K562 (cell line): Measurements from ENCODE around the gene FOXR1. TPM values are rescaled to one million over a fixed set of nuclear protein-coding genes. Genes with fewer than 3 reads are reported as not detected.

Experiments
- BRCA1 ChIP-seq, 2 experiments: fragments of 450-650 bp in 1 of 2; sonication (generic) in 1 of 2; formaldehyde crosslinking in 1 of 2; IDR thresholded peaks; 2 replicates each; pipeline versions ENCODE4 v1.5.0 to v1.6.1; 2017 to 2020; ENCODE audit warnings: mild to moderate bottlenecking in 1 of 2, missing genetic modification reagents in 1 of 2
- CGGBP1 ChIP-seq: fragments of 250-450 bp; sonication (Bioruptor Pico); IDR thresholded peaks from 2 replicates; pipeline ENCODE4 v1.9.0; 2021; ENCODE audit warnings: mild to moderate bottlenecking
- E2F8 ChIP-seq: fragments of 450-650 bp; IDR thresholded peaks from 2 replicates; pipeline ENCODE4 v1.7.1; 2018; ENCODE audit warnings: mild to moderate bottlenecking, low read depth; ENCODE audit not compliant: partially characterized antibody
- ETV5 ChIP-seq: sonication (generic); formaldehyde crosslinking; IDR thresholded peaks from 2 replicates; pipeline ENCODE4 v1.4.0; 2020; ENCODE audit warnings: low read depth, mild to moderate bottlenecking, missing genetic modification reagents
- HNRNPK ChIP-seq: fragments of 200-400 bp; formaldehyde crosslinking; IDR thresholded peaks from one replicate; pipeline ENCODE4 v1.6.1; 2018; ENCODE audit warnings: mild to moderate bottlenecking, low read depth, low read length; ENCODE audit not compliant: poor library complexity, severe bottlenecking
- KLF10 ChIP-seq: fragments of 250-450 bp; sonication (Bioruptor Pico); IDR thresholded peaks from 2 replicates; pipeline ENCODE4 v1.6.1; 2021; ENCODE audit warnings: matching md5 sums
- MAZ ChIP-seq, 2 experiments: fragments of 450-650 bp in 1 of 2; sonication (generic) in 1 of 2; formaldehyde crosslinking; IDR thresholded peaks in 1 of 2; conservative IDR thresholded peaks in 1 of 2; 2 replicates each; pipeline versions ENCODE4 v1.4.0 to v1.5.0; 2020; ENCODE audit warnings: mild to moderate bottlenecking in 1 of 2, missing genetic modification reagents in 1 of 2
- PCBP1 ChIP-seq: fragments of 200-400 bp; formaldehyde crosslinking; IDR thresholded peaks from 2 replicates; pipeline ENCODE4 v1.6.1; 2018; ENCODE audit warnings: mild to moderate bottlenecking, low read depth, low read length; ENCODE audit not compliant: poor library complexity, severe bottlenecking
- PKNOX1 ChIP-seq: fragments of 450-650 bp; IDR thresholded peaks from 2 replicates; pipeline ENCODE4 v1.6.1; 2016
- PTBP1 ChIP-seq: fragments of 200-400 bp; formaldehyde crosslinking; IDR thresholded peaks from 2 replicates; pipeline ENCODE4 v1.6.1; 2017; ENCODE audit warnings: low read depth, low read length
- RBFOX2 ChIP-seq: fragments of 200-400 bp; formaldehyde crosslinking; IDR thresholded peaks from 2 replicates; pipeline ENCODE4 v1.6.1; 2017; ENCODE audit warnings: low read depth, mild to moderate bottlenecking, low read length, moderate library complexity
- SMARCC2 ChIP-seq: fragments of 450-650 bp; IDR thresholded peaks from 2 replicates; pipeline ENCODE4 v1.6.1; 2017; ENCODE audit warnings: antibody characterized with exemption, moderate library complexity, mild to moderate bottlenecking, low read depth
- SP1 ChIP-seq: sonication (generic); formaldehyde crosslinking; IDR thresholded peaks from 2 replicates; pipeline ENCODE4 v1.8.1; 2022; ENCODE audit warnings: mild to moderate bottlenecking, missing genetic modification reagents
- SP2 ChIP-seq: IDR thresholded peaks from 2 replicates; pipeline ENCODE4 v1.6.1; 2011; ENCODE audit warnings: mild to moderate bottlenecking, low read depth, low read length, moderate library complexity; ENCODE audit not compliant: poor library complexity, severe bottlenecking; ENCODE audit errors: extremely low read depth
- XRCC4 ChIP-seq: IDR thresholded peaks from one replicate; pipeline ENCODE4 v1.6.1; 2011; ENCODE audit not compliant: insufficient read depth, insufficient read length; ENCODE audit errors: extremely low read depth
- ZBTB9 ChIP-seq: fragments of 450-650 bp; formaldehyde crosslinking; IDR thresholded peaks from 2 replicates; pipeline ENCODE4 v1.4.0; 2020; ENCODE audit warnings: mild to moderate bottlenecking, moderate library complexity
- ZKSCAN8 ChIP-seq: fragments of 200-800 bp; sonication (Bioruptor generic); IDR thresholded peaks from 2 replicates; pipeline ENCODE4 v1.6.1; 2016; ENCODE audit warnings: missing genetic modification characterization, missing compliant biosample characterization
- ZNF197 ChIP-seq: fragments of 200-800 bp; sonication (Bioruptor generic); IDR thresholded peaks from 2 replicates; pipeline ENCODE4 v1.6.1; 2016; ENCODE audit warnings: low read depth, missing genetic modification characterization, missing compliant biosample characterization
- ZNF41 ChIP-seq: fragments of 250-450 bp; sonication (Bioruptor Pico); conservative IDR thresholded peaks from 2 replicates; pipeline ENCODE4 v1.4.0; 2020; ENCODE audit warnings: mild to moderate bottlenecking
- ZNF507 ChIP-seq: conservative IDR thresholded peaks from 2 replicates; pipeline ENCODE4 v1.6.1; 2017; ENCODE audit warnings: missing genetic modification characterization, missing compliant biosample characterization
- ZNF780A ChIP-seq: fragments of 250-450 bp; sonication (Bioruptor Pico); IDR thresholded peaks from 2 replicates; pipeline ENCODE4 v1.5.0; 2021; ENCODE audit warnings: mild to moderate bottlenecking
- polyA plus RNA-seq, 8 experiments: library from polyadenylated mRNA; depleted of rRNA in 4 of 8; stranded (reverse) in 5 of 8; unstranded in 3 of 8; fragments of >200 nt; fragmentation: Nextera tagmentation in 2 of 8; fragmentation: Illumina TruSeq in 1 of 8; extraction: Ambion mirVana in 2 of 8; extraction: Trizol in 1 of 8; gene quantifications; 2 replicates each; pipeline versions ENCODE4 v1.2.1 to v1.2.3, GENCODE V29; 2011 to 2014; ENCODE audit warnings: inconsistent platforms in 1 of 8, missing spikeins in 1 of 8
- total RNA-seq, 7 experiments: library from RNA; depleted of rRNA in 6 of 7; stranded (reverse); fragments of >200 nt in 6 of 7; fragmentation: Illumina TruSeq in 2 of 7; extraction: Trizol in 2 of 7; gene quantifications; 2 replicates each; pipeline versions ENCODE4 v1.2.1 to v1.2.3, GENCODE V29; 2011 to 2021; ENCODE audit warnings: low replicate concordance in 1 of 7

The FOXR1 gene
- total and polyA plus RNA-seq, 9 of the 15 experiments (the other 6 are each of a cell fraction or from before 2014, with no cell fraction given), result not detected

- TF ChIP-seq ZBTB9 (CRISPR knock-in tag) (no peak), RBFOX2 (peak; percentile 98), BRCA1 (IDR thresholded peaks at IDR 0.05) (no peak), BRCA1 (CRISPR knock-in tag; IDR thresholded peaks at IDR 0.05) (no peak), SP2 (no peak), KLF10 (CRISPR knock-in tag) (no peak), ZNF41 (no peak), SMARCC2 (no peak), HNRNPK (no peak), PKNOX1 (peak; percentile 74), ZNF507 (tag) (no peak), SP1 (CRISPR knock-in tag) (peak; percentile 98), ZKSCAN8 (CRISPR knock-in tag) (no peak), E2F8 (peak; percentile 94), CGGBP1 (CRISPR knock-in tag) (no peak), ETV5 (CRISPR knock-in tag) (peak; percentile 46; the same call in 1 of the 2 replicates), PTBP1 (no peak), PCBP1 (peak; percentile 31), MAZ (CRISPR knock-in tag; conservative IDR thresholded peaks at IDR 0.05 in 1 of 2, IDR thresholded peaks at IDR 0.05 in 1 of 2) (peak; percentile 66 to 82), ZNF780A (CRISPR knock-in tag) (no peak), XRCC4 (no peak), ZNF197 (CRISPR knock-in tag) (no peak)
Measured at GRCh38 chr11:119018074-119018938, 46.7 kb downstream of the FOXR1 start, which contains the start of the genes RPS25 and TRAPPC4 (continued).
